Panc1 (cell line): ENCODE results near the gene PHC1. TPM values are rescaled to one million over a fixed set of nuclear protein-coding genes. Genes with fewer than 3 reads are reported as not detected.

ENCODE experiments used
- ATAC-seq: fragments of 200-7000 bp; cut with Tn5 transposase; 2 replicates; pipeline ENCODE4 v1.9.1; 2020; ENCODE audit warnings: mild to moderate bottlenecking, moderate library complexity
- BruUV-seq: library from RNA; stranded (reverse); fragments of 400-500 nt; replicated peaks from 2 replicates; lab custom pipeline; 2021; lab: Mats Ljungman, UMichigan
- CTCF ChIA-PET: fragments of 300-600 bp; sonication (Branson Sonifier 250); formaldehyde crosslinking; loops from one replicate; lab custom pipeline; 2022; ENCODE audit warnings: antibody characterized with exemption; lab: Charles Lee
- POLR2A ChIA-PET: fragments of 300-600 bp; sonication (Branson Sonifier 250); formaldehyde crosslinking; loops from one replicate; lab custom pipeline; 2022; ENCODE audit warnings: antibody characterized with exemption; lab: Charles Lee
- DNase-seq: peaks from one replicate; pipeline ENCODE4 v3.0.0-alpha.2; 2010; ENCODE audit warnings: low read depth, low spot score
- H3K27ac ChIP-seq: 2 replicates; pipeline ENCODE4 v1.5.1; 2011; ENCODE audit warnings: mild to moderate bottlenecking, low read length, inconsistent platforms
- H3K27me3 ChIP-seq: fragments of 200-500 bp; sonication (Bioruptor generic); 2 replicates; pipeline ENCODE4 v1.6.0; 2014; ENCODE audit warnings: low read length, inconsistent platforms; ENCODE audit not compliant: control insufficient read depth, insufficient read depth
- H3K36me3 ChIP-seq: fragments of 200-500 bp; sonication (Bioruptor generic); 2 replicates; pipeline ENCODE4 v1.5.1; 2014; ENCODE audit warnings: inconsistent platforms, mild to moderate bottlenecking, low read length, moderate library complexity; ENCODE audit not compliant: control insufficient read depth, insufficient read depth
- H3K4me1 ChIP-seq: 2 replicates; pipeline ENCODE4 v1.5.1; 2011; ENCODE audit warnings: inconsistent platforms, mild to moderate bottlenecking, low read length, moderate library complexity; ENCODE audit not compliant: control insufficient read depth, insufficient read depth
- H3K4me3 ChIP-seq, 2 experiments: 2 replicates each; pipeline ENCODE4 v1.5.1; 2011 to 2012; ENCODE audit warnings: low read depth in 2 of 2, low read length in 2 of 2, mild to moderate bottlenecking in 2 of 2, inconsistent platforms in 1 of 2, moderate library complexity in 1 of 2
- H3K9me3 ChIP-seq: fragments of 200-500 bp; sonication (Bioruptor generic); 2 replicates; pipeline ENCODE4 v1.5.1; 2014; ENCODE audit warnings: low read depth, mild to moderate bottlenecking, inconsistent platforms, low read length, moderate library complexity; ENCODE audit not compliant: control insufficient read depth, insufficient read depth
- CTCF ChIP-seq: fragments of 450-650 bp; IDR thresholded peaks from 2 replicates; pipeline ENCODE4 v1.5.1; 2017; ENCODE audit warnings: mild to moderate bottlenecking
- POLR2AphosphoS5 ChIP-seq: IDR thresholded peaks from 2 replicates; pipeline ENCODE4 v1.6.1; 2012; ENCODE audit warnings: mild to moderate bottlenecking, low read depth, low read length, moderate library complexity
- REST ChIP-seq, 2 experiments: IDR thresholded peaks; 2 replicates each; pipeline ENCODE4 v1.6.1; 2011 to 2012; ENCODE audit warnings: low read depth in 2 of 2, control low read depth in 1 of 2, low read length in 1 of 2, mild to moderate bottlenecking in 1 of 2, moderate library complexity in 1 of 2; ENCODE audit not compliant: insufficient read depth in 1 of 2
- SIN3A ChIP-seq: IDR thresholded peaks from 2 replicates; pipeline ENCODE4 v1.6.1; 2012; ENCODE audit warnings: low read depth, mild to moderate bottlenecking, low read length, moderate library complexity, borderline replicate concordance; ENCODE audit not compliant: insufficient read depth
- TCF7L2 ChIP-seq: IDR thresholded peaks from 2 replicates; pipeline ENCODE4 v1.6.1; 2011; ENCODE audit warnings: mild to moderate bottlenecking, low read depth, low read length, inconsistent platforms
- in situ Hi-C: cut with HindIII; loops from 2 replicates; pipeline ENCODE4 v1.10.0; 2016; ENCODE audit warnings: low sequenced_read_pairs, low pct_unique_long_range_greater_than_20kb
- intact Hi-C: fragments of 100-400 bp; cut with micrococcal nuclease; formaldehyde crosslinking; loops from one replicate; pipeline ENCODE4 v1.10.0; 2022; ENCODE audit not compliant: unreplicated experiment
- total RNA-seq: library from RNA; stranded (reverse); gene quantifications from one replicate; pipeline ENCODE4 v1.2.1, GENCODE V29; 2021; ENCODE audit not compliant: unreplicated experiment

Gene PHC1
- total RNA-seq, 1 experiment from 2014 or later = 15.6 TPM

- TF ChIP-seq CTCF (no peak), SIN3A (no peak), TCF7L2 (no peak), POLR2AphosphoS5 (no peak), REST (IDR thresholded peaks at IDR 0.05; ENCODE audit: insufficient read depth in 1 of 2, low read depth in 2 of 2, low read length in 1 of 2) (no peak)
- no peaks in the 10 kb centered on the region for H3K36me3 ChIP-seq
- no peak overlapping the region for H3K4me3 ChIP-seq
- in situ Hi-C loops = no loop called here
- intact Hi-C loops = no loop called here
- DNase-seq = no peak
- no TSS peak for BruUV-seq
- no peak for ATAC-seq
- H3K4me1 ChIP-seq = no peaks in the 10 kb centered on the region
- no peaks in the 10 kb centered on the region for H3K9me3 ChIP-seq
- CTCF ChIA-PET = no interaction called here
- no peaks in the 10 kb centered on the region for H3K27me3 ChIP-seq
- POLR2A ChIA-PET = no interaction called here
- no peak overlapping the region for H3K27ac ChIP-seq
These were observed 27.6 kb upstream of the PHC1 start for GRCh38 chr12:8886502-8887284.

GRCh38 chr12:8887285-8887715 lies 27.0 kb upstream of the PHC1 start:
- TF ChIP-seq POLR2AphosphoS5 (no peak), REST (IDR thresholded peaks at IDR 0.05; ENCODE audit: insufficient read depth in 1 of 2, low read depth in 2 of 2, low read length in 1 of 2) (no peak), SIN3A (no peak), TCF7L2 (no peak)
- ChIA-PET POLR2A (no interaction called here), CTCF (no interaction called here)
- H3K36me3 ChIP-seq = no peaks in the 10 kb centered on the region
- H3K4me3 ChIP-seq = no peak overlapping the region
- DNase-seq (no peak), ATAC-seq (no peak)
- in situ Hi-C loops = no loop called here
- no peaks in the 10 kb centered on the region for H3K4me1 ChIP-seq
- BruUV-seq = no TSS peak
- no peak overlapping the region for H3K27ac ChIP-seq
- no peaks in the 10 kb centered on the region for H3K27me3 ChIP-seq
- H3K9me3 ChIP-seq = no peaks in the 10 kb centered on the region
- intact Hi-C loops = no loop called here
